HepG2 (cell line): ENCODE data around the gene SRGAP2B.
"Not testable (repeated sequence)": the region's sequence is repeated elsewhere in the genome, so short reads cannot be mapped to it uniquely, and the experiment has no call there.

Source experiments
- ATF3 ChIP-seq: sonication (generic); formaldehyde crosslinking; IDR thresholded peaks from 2 replicates; pipeline ENCODE4 v1.4.0; 2020; ENCODE audit warnings: missing genetic modification reagents
- CHD2 ChIP-seq: IDR thresholded peaks from 2 replicates; pipeline ENCODE4 v1.6.1; 2011; ENCODE audit warnings: low read depth, low read length, improper control_type of control experiment
- CTCF ChIP-seq: sonication (generic); formaldehyde crosslinking; IDR thresholded peaks from 2 replicates; pipeline ENCODE4 v1.5.0; 2020; ENCODE audit warnings: mild to moderate bottlenecking, missing genetic modification reagents, moderate library complexity
- HMGXB4 ChIP-seq, 2 experiments: sonication (generic) in 1 of 2; formaldehyde crosslinking in 1 of 2; IDR thresholded peaks; 2 replicates each; pipeline versions ENCODE4 v1.4.0 to v1.6.1; 2018 to 2020; ENCODE audit warnings: missing genetic modification reagents in 2 of 2, borderline replicate concordance in 1 of 2, low read depth in 1 of 2, mild to moderate bottlenecking in 1 of 2, missing biosample characterization in 1 of 2
- NFATC3 ChIP-seq: sonication (generic); formaldehyde crosslinking; IDR thresholded peaks from 2 replicates; pipeline ENCODE4 v1.5.1; 2020; ENCODE audit warnings: mild to moderate bottlenecking, missing genetic modification reagents
- PATZ1 ChIP-seq: sonication (generic); formaldehyde crosslinking; IDR thresholded peaks from 2 replicates; pipeline ENCODE4 v1.4.0; 2020; ENCODE audit warnings: missing genetic modification reagents
- POLR2A ChIP-seq, 2 experiments: IDR thresholded peaks; 2 replicates each; pipeline ENCODE4 v1.6.1; 2011; ENCODE audit warnings: low read depth in 2 of 2, low read length in 2 of 2, mild to moderate bottlenecking in 1 of 2, moderate library complexity in 1 of 2; ENCODE audit not compliant: insufficient read depth in 1 of 2

- not testable (repeated sequence) for TF ChIP-seq POLR2A (IDR thresholded peaks at IDR 0.05; ENCODE audit: insufficient read depth in 1 of 2, low read depth in 2 of 2, low read length in 2 of 2); CTCF (CRISPR knock-in tag); ATF3 (CRISPR knock-in tag); NFATC3 (CRISPR knock-in tag); PATZ1; CHD2; HMGXB4 (CRISPR knock-in tag; IDR thresholded peaks at IDR 0.05; ENCODE audit: borderline replicate concordance in 1 of 2, low read depth in 1 of 2)
Measured at GRCh38 chr1:145058184-145058583, 36.9 kb downstream of the SRGAP2B start.
